ENCODE results near the gene VENTX.

Gene VENTX, protein sequence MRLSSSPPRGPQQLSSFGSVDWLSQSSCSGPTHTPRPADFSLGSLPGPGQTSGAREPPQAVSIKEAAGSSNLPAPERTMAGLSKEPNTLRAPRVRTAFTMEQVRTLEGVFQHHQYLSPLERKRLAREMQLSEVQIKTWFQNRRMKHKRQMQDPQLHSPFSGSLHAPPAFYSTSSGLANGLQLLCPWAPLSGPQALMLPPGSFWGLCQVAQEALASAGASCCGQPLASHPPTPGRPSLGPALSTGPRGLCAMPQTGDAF

GRCh38 chr10:133237588-133238465 lies at the start of gene VENTX:
VENTX (plus strand) TSS chr10:133237855; CDS start chr10:133237915, 60 bp downstream.
- DNase-seq, result no peak

DNA sequence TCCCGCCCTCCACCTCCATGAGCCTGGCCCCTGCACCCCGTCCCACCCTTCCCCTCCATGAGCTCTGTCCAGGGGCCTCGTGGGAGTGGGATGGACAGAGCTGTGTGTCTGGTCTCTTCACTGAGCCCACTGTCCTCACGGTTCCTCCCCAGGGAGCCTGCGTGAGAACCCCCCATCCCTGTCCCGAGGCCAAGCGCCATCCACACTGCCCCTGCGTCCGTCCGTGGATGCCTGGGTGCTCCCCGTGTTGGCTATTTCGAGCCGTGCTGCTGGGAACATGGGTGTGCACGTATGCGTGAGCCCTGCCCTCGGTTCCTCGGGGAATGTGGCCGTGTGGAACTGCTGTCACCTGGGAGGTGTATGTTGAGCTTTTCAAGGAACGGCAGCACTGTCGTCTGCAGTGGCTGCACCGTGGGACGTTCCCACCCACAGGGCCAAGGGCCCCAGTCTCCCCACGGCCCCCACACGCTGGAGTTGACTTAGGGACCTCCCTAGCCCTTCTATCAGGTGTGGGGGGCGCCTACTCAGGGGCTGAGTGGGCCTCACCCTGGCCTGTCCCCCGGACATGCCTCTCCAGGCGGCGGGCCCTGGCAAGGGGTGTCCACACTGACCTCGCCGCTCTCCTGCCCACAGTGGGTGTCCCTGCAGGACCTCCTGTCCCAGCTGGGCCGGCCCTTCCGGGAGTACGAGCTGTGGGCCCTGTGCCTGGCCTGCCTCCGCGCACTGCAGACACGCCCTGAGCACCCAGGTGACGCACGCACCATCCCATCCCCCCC lies 49.6 kb upstream of the VENTX start:
- no peak for DNase-seq

DNA sequence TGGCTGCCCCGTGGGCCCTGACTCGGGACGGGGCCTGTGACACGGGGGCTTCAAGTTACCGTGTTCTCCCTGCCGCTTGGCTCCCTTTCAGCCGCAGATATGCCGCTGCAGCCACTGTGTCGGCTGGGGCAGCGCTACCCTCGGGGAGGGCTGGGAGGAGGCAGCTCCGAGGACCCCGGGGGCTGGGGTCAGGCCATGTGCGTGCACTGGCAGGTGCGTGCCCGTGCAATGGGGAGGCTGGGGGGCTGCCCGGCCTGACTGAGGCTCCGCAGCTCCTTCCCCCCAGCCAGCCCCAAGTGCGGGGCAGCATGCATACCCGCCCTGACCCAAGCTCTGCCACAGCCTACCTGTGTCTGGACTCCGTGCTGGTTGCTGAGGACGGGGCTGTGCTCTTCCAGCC lies 48.4 kb upstream of the VENTX start:
- no peak for DNase-seq

DNA sequence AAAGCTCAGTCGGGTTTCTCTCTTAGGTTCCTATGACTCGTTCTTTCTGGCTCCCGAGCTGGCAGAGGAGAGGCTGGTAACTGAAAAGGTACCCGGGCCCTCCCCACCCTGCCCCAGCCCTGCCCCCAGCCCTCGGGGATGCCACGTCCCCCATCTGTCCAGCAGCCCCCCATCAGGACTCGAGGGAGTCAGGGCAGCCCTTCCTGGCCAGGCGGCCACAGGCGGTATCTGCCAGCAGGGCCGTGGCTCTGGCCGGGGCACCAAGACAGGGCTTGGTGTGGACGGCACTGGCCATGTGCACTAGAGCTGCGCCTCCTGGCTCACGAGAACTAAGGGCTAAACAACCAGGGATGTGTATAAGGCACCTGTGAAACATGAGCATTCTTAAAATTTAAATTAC lies 47.9 kb upstream of the VENTX start:
- no peak for DNase-seq

DNA sequence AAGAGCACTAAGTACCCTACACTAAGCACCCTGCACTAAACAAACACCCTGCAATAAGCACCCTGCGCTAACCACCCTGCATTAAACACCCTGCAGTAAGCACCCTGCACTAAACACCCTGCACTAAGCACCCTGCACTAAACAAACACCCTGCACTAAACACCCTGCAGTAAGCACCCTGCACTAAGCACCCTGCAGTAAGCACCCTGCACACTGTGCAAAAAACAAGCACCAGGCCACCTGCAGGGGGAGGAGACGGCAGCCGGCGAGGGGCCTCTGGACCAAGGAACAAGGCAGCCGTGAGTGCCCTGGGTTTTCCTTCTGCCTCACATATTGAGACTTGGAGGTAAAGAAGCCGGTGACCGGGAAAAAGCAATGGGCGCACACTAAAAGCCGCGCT lies 47.4 kb upstream of the VENTX start:
- no peak for DNase-seq

DNA sequence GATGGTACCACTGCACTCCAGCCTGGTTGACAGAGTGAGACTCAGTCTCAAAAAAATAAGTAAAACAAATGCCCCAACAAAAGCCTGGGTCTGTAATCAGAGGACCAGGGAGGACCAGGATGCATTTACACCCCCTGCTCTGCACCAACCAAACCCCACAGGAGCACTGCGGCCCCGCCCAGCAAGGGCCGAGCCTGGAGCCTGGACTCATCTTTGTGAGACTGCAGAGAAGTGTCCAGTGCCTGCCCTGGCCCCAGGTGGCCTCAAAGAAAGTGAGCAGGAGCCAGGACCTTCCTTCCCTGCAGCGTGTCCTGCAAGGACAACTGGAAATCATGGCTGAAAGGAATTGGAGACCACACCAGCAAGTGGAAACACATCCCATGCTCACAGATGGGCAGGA lies 46.0 kb upstream of the VENTX start:
- DNase-seq, result no peak

DNA sequence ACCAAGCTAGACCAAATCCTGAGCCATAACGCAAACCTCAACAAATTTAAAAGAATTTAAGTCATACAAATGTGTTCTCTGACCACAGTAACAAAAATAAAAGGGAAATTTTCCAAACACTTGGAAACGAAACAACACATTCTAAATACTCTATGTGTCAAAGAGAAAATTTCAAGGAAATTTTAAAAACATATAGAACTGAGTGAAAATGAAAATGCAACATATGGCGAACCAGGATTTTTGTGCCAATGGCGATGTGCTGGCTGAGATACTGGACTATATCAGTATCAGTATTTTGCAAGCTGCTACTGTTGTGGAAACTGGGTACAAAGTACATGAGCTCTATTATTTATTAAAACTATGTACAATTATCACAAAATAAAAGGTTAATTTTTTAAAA lies 43.5 kb upstream of the VENTX start:
- DNase-seq, result no peak

DNA sequence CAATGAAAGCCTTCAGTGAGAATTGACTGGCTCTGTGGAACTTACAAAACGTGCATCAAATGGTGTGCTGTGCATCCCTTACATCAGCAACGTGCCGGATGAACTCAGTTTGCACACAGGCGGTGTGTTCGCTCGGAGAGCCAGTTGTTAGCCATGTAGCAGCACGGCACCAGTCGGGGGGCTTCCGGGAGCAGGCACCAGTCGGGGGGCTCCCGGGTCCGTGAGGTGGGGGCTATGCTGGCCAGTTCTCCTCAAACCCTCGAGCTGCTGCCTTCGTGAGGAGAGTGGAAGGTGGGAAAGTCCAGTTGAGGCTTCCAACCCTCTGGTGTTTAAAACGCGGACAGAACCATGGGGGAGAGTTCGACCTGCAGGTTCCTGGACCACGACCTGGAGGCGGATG lies 42.6 kb upstream of the VENTX start:
- no peak for DNase-seq

DNA sequence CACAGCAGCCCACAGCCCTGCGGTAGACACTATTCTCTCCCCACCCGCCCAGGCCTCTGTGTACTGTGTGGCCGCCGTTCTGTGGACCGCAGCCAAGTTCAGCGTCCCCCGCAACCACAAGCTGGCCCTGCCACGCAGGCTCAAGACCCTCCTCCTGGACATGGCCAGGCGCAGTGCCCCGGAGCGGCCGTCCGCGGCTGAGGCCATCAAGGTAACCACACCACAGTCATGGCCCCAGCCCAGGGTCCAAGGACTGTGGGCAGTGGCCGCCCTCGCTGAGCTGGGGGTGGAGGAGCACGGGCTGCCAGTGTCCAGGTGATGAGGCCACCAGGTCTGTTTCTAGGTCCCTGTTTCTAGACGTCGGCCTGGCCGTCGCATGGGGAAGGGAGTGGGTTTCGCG lies 42.0 kb upstream of the VENTX start:
- no peak for DNase-seq

GRCh38 chr10:133196221-133196915 lies 41.3 kb upstream of the VENTX start:
- no peak for DNase-seq

- no peak for DNase-seq
Measured at GRCh38 chr10:133196936-133197758, 40.5 kb upstream of the VENTX start.

GRCh38 chr10:133197786-133198185 lies 39.9 kb upstream of the VENTX start:
- DNase-seq, result no peak

- no peak for DNase-seq
Measured at GRCh38 chr10:133198206-133198605, 39.4 kb upstream of the VENTX start.

GRCh38 chr10:133198621-133199487 lies 38.8 kb upstream of the VENTX start:
- DNase-seq, result no peak

GRCh38 chr10:133199488-133199885 lies 38.2 kb upstream of the VENTX start:
- DNase-seq, result no peak

- DNase-seq, result no peak
Measured at GRCh38 chr10:133199992-133200611, 37.6 kb upstream of the VENTX start.

DNA sequence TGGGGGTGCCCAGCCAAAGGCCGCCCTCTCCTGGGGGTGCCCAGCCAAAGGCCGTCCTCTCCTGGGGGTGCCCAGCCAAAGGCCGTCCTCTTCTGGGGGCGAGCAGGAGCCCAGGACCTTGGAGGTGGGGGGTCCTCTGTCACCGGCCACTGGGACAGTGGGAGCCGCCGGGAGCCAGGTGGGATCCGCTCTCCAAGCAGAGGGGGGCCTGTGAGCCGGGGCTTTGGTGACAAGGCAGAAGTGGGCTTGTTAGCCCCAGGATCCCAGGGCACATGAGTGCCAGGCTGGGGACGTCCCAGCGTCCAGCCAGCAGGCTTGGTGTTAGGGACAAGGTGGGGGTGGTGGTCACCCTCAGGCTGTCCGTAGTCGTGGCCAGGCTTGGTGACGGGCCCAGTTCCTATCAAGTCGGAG lies 37.0 kb upstream of the VENTX start:
- DNase-seq, result no peak

DNA sequence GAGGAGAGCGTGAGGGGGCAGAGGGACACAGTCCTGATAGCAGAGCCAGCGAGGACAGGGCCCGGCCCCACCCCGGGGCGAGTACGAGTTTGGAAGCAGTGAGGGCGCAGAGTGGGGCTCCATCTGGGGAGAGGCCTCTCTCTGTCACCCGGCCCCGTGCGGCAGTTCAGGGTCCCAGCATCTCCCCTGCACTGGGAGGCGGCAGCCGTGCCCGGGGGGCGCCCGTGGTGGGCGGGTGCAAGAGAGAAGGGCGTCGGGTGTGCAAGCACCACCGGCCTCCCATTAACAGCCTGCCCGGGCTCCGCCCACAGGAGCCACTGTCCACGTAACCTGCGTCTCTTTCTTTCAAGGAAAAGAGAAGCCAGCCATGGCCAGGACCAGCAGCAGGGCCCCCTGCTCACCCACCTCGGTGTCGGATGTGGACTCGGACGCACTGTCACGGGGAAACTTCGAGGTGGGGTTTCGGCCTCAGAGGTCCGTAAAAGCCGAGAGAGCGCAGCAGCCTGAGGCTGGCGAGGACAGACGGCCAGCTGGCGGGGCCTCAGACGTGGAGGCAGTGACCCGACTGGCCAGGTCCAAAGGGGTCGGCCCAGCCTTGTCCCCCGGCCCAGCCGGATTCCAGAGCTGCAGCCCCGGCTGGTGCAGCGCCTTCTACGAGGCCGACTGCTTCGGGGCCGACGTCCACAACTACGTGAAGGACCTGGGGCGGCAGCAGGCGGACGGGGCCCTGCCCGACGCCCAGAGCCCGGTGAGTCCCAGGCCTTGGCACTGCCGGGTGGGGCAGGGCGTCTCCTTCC lies 36.3 kb upstream of the VENTX start:
- no peak for DNase-seq

- no peak for DNase-seq
Measured at GRCh38 chr10:133201948-133202725, 35.5 kb upstream of the VENTX start.
